RPMI7951 (cell line): ENCODE measurements around the gene CACNA1C. TPM values are rescaled to one million over a fixed set of nuclear protein-coding genes. Genes with fewer than 3 reads are reported as not detected.
A peak's percentile ranks its signal among the peaks of the same experiment; 100 is the strongest.

ENCODE experiments used
- DNase-seq: peaks from one replicate; pipeline ENCODE4 v3.0.0-alpha.2; 2012; ENCODE audit warnings: low read depth
- total RNA-seq: library from RNA; depleted of rRNA; stranded (reverse); fragments of >200 nt; shearing (Covaris generic); gene quantifications from 2 replicates; pipeline ENCODE4 v1.2.3, GENCODE V29; 2014

Gene CACNA1C
- total RNA-seq, 1 experiment from 2014 or later, result 1.6 TPM

DNA sequence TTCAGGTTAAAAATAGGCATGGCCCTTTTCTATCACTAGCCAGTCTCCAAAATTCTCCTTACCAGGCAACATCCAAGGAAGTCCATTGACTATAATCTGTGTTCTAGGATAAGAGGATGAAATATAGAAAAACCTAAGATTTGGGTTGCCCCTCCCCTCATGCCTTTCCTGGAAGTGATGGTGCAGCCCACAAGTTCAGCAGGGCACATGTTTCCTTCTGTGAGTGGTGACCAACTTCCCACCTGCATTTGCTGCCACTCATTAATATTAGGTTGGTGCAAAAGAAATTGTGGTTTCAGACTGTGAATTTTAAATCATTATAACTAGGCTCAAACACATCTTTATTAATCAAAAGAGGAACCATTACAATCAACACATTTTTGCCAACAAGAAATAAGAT, 491.4 kb downstream of the CACNA1C start:
- no peak for DNase-seq

GRCh38 chr12:2547273-2548044, 494.7 kb downstream of the CACNA1C start:
- no peak for DNase-seq

- DNase-seq, result no peak
These were observed 495.3 kb downstream of the CACNA1C start for GRCh38 chr12:2548081-2548480.

DNA sequence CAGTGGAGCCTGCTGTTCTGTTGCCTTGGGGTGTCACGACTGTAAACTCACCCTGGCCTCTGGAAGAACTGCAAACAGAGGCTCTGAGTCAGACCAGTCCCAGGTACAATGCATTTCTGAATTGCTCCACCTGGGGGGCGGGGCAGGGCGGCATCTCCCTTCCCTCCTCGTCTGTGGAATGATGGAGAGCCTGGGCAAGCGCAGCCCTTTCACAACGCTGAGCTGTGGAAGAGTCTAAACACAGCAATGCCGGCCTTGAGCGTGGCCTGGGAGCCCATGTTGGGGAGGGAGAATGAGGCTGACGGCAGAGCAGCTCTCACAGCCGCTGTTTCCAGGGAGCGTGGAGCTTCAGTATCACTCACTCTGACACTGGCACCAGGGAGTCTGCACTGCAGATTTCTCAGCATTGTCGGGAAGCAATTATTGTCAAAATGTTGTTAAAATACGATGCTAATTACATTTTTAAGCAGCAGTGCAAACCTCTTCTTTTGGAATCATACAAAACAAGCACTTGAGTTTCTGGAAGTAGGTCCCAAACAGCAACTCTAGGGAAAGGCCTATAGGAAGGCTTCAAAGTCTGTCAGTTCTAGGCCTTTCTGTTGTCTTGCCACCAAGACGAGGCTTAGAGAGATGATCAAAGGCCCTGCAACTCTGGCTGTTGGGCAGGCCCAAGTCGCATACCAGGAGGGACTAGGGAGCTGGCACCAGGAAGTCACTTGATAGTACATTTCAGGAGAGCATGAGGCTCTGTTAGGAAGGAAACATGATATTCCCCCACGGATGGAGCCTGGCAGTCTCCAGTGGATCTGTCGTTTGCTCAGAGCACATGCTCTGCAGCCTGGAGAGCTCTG, 498.0 kb downstream of the CACNA1C start:
- DNase-seq, result no peak

DNA sequence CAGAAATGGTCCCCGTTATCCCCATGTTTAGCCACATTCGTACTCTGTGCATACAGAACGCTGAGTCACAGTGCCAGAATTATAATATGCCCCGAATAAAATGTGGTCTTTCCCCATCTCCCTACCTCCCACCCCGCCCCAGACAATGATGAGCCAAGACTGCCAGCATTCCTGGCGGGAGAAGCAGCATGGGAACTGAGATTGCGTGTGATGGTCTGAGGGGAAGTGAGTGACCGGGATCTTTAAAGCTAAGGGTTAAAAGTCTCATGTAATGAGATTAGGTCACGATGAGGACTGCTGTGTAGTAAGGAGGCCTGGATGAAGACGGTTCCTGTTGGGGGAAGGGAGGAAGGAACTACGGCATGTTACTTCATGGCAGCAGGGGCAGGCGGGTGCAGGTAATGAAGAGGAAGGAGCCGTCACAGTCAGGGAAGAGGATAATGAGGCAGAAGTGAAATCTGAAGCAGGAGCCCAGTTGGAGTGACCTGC, 498.7 kb downstream of the CACNA1C start:
- peak; percentile 47 for DNase-seq

GRCh38 chr12:2552000-2552756, 499.4 kb downstream of the CACNA1C start:
- no peak for DNase-seq

- DNase-seq, result peak; percentile 58
These were observed 500.8 kb downstream of the CACNA1C start for GRCh38 chr12:2553388-2554126.

- no peak for DNase-seq
These were observed 502.8 kb downstream of the CACNA1C start for GRCh38 chr12:2555487-2556082.

DNA sequence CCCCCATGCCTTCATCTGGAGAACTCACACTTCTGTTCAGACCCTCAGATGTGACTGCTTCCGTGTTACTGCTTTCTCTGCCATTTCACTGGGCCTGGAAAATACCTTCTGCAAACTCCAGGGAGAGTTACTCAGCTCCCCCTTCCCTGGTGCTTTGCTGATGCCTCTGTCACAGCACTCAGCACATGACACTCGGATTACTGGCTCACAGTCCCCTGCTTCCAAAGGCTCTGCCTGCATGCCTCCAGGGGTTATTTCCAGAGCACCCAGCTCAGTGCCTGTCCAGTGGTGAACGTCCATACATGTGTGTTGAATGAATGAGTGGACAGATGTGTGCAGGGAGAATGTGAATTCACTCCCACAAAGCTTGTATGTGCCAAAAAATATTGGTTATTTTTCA, 504.8 kb downstream of the CACNA1C start:
- no peak for DNase-seq

- no peak for DNase-seq
These were observed 507.1 kb downstream of the CACNA1C start for GRCh38 chr12:2559931-2560330.

DNA sequence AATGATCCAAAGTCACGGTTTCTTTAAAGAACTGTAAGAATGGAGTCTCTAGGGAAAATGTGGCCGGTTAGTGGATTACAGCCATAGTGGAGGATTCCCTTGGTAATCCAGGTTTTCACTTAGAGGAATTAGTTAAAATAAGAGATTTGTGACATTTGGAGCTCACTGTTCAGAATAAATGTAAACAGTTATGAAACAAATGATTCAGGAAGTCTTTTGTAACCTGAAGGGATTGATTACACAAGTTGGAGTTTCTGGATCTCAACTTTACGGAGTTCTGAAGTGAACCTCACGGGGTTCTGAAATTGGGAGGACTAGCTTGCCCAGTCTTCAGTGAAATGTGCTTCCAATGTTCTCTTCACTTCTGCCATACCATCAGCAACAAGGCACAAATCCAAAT, 507.6 kb downstream of the CACNA1C start:
- no peak for DNase-seq

DNA sequence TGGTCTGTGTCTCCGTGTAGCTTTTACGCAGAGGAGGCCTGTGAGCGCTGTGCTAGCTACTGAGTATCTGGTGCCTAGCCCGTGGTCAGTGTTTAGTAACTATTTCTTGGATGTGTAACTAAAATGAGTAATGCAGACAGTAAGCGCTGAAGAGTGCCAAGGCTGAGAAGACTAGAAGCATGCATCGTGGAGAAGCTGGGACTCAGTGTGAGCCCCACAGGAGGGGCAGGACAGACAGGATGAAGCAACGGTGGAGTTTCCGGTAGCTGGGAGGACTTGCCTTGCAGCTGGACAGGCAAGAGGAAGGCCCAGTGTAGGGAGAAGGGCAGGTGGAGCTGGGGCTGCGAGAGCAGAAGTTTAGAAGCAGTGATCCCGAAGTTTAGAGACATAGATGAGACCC, 508.6 kb downstream of the CACNA1C start:
- peak; percentile 41 for DNase-seq

DNA sequence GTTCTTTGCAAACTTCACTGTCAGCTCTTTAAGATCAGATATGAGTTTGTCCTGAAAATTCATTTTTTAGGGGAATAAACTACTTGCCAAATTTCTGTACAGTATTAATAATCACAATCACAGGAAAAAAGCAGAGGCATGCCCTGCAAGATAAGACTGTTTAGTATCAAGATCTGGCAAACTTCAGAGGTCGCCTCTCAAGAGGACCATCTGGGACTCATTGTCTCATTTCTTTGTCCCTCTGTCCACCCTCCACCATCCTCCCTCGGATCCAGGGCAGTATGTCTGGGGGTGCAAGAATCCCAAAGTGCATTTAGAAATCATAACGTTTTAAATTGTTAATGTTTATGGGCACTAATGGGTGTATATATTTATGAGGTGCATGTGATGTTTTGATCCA, 509.6 kb downstream of the CACNA1C start:
- DNase-seq, result no peak

DNA sequence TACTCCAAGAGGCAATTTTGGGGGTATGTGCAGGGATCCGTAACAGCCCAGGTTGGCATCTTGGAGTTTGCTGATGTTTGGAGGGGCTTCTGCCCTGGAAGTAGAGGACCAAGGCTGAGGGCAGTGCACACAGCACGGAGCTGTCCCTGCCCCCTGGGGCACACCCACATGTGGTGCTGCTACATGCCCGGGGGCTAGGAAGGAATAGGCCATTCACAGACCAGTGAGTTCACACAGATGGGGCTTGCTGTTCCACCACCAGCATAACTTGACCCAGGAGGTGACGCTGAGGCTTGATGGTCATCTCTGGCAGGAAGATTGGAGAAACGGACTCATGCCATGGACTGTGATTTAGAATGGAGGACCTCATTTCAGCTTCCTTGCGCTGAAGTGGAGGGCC, 510.9 kb downstream of the CACNA1C start:
- no peak for DNase-seq

DNA sequence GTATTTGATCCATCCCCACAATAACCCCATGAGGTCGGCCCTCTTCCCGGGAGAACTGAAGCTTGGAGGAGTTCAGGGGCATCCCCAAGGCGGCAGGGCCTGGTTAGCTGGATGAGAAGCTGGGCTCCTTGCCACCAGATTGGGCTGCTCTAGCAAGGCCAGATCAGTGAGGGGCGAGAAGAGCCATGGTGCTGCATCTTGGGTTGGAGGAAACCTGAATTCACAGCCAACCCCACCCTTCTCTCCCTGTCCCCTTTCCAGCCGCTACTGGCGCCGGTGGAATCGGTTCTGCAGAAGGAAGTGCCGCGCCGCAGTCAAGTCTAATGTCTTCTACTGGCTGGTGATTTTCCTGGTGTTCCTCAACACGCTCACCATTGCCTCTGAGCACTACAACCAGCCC, 513.4 kb downstream of the CACNA1C start:
- no peak for DNase-seq

DNA sequence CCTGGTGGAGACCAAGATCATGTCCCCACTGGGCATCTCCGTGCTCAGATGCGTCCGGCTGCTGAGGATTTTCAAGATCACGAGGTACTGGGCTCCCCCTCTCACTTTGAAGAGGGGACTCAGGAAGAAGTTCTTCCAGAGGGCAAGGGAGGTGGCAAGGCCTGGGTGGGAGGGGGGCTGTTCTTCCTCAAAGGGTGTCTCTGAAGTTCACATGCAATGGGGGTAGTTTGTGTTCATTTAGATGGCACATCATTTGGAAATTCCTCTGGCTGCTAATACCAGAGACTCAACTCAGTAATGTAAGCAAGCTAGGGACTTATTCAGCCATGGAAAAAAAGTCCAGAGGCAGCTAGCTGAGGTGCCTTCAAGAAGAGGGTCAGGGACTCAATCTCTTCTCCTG, 514.9 kb downstream of the CACNA1C start:
- no peak for DNase-seq

GRCh38 chr12:2570562-2570961, 517.8 kb downstream of the CACNA1C start:
- no peak for DNase-seq

GRCh38 chr12:2574355-2574935, 521.7 kb downstream of the CACNA1C start:
- no peak for DNase-seq

DNA sequence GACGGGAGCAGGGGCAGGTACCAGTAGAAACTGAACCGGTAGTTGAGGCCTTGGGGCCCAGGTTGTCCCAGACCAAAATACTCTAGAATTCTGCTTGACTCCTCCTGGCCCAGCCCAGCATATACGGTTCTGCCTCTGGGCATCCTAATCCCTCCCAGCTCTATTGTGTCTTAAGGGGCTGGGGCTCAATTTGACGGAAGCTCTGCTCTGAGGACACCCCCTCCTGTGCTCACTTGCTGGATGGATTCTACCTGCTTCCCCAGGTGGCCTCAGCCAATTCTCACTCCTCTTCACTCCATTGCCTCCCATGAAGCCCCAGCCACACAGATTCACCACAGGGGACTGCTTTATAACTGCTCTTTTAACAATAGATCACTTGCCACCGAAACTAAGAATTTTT, 522.5 kb downstream of the CACNA1C start:
- DNase-seq, result no peak

- DNase-seq, result no peak
These were observed 525.4 kb downstream of the CACNA1C start for GRCh38 chr12:2578211-2578610.

DNA sequence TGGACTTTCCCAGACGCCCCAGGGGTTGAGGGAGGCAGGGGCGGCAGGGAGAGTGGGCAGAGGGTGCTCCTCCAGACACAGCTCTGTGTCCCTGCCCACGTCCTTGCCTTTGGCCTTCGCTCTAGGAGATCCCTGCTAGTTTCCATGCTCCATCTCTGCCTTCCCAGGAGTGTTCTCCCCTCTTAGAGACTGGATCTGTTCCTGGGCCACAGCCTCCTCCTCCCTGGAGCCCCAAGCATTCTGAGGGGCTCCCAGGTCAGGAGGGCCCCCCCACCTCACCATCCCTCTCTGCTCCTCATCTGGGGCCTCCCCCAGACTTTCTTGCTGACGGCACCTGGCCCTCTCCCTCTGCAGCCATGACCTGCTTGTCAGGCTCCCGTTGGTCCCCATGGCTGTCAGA, 526.0 kb downstream of the CACNA1C start:
- DNase-seq, result no peak
